ENCODE measurements around the gene KCNH1. TPM values are rescaled to one million over a fixed set of nuclear protein-coding genes. Genes with fewer than 3 reads are reported as not detected.

Gene KCNH1
- total RNA-seq, 1 experiment from 2014 or later = 0.17 TPM

DNA sequence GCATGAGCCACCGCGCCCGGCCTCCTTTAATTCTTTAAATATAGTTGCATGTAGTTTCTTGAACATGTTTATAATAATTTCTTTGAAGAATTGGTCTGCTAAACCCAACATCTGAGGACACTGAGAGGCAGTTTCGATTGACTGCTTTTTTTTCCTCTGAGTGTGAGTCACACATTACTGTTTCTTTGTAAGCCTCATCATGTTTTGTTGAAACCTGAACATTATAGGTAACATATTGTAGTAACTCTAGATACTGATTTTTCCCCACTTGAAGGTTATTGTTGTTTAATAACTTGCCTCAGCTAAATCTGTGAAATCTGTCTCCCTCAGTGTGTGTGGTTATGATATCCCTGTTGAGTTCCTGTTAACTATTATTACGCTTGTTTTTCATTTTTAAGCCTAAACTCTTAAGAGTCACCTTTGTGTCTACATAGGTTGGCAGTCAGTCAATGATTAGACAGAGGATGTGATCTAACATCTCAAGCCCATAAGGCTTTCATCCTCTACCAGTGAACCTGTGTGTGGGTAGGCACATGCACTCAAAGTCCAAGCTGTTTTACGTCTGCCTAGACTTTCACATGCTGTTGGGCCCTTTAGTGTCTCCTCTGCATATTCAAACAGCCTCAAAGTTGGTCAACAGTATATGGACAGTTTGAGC lies 155.5 kb downstream of the KCNH1 start (continued):
- TF ChIP-seq CBFB (CRISPR knock-in tag; IDR thresholded peaks at IDR 0.05; ENCODE audit: low read depth) (no peak), TEAD4 (CRISPR knock-in tag; IDR thresholded peaks at IDR 0.05) (no peak)
- TF ChIP-seq, protein P1, sequence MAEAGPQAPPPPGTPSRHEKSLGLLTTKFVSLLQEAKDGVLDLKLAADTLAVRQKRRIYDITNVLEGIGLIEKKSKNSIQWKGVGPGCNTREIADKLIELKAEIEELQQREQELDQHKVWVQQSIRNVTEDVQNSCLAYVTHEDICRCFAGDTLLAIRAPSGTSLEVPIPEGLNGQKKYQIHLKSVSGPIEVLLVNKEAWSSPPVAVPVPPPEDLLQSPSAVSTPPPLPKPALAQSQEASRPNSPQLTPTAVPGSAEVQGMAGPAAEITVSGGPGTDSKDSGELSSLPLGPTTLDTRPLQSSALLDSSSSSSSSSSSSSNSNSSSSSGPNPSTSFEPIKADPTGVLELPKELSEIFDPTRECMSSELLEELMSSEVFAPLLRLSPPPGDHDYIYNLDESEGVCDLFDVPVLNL (CRISPR knock-in tag; IDR thresholded peaks at IDR 0.05; ENCODE audit: borderline replicate concordance, low read depth) = no peak

DNA sequence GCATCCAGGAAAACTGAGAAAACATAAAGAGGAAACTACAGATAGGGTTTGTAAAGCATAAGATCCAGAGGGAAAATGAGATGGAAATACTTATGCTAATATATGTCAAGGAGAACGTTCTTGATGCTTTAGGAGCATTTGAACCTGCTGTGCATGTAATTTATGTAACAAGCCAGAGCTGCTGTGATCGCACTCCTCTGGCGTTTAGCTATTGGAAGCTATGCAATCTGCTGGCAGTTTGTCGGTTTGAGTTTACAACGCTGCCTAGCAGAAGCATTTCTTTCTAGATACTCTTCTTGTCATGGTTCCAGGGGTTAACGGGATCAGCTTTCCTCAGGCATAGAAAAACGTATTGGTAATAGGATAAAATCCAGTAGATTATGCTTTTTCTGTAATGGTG lies 182.7 kb downstream of the KCNH1 start:
- DNase-seq (ENCODE audit: low spot score) (no peak), ATAC-seq (peak; percentile 20; the same call in 1 of the 2 replicates)
- POLR2A ChIA-PET = no interaction called here
- no peak overlapping the region for H3K27ac Mint-ChIP-seq
- no peaks in the 10 kb centered on the region for H3K36me3 Mint-ChIP-seq
- CTCF ChIA-PET = interaction anchor here (0.9 to 2.6 kb wide), 2 partner anchors 98 to 183 kb away, joined by 3 to 15 read pairs; partner anchors contain the start of gene KCNH1
- no peaks in the 10 kb centered on the region for H3K4me1 Mint-ChIP-seq
- peaks cover 4% of the 10 kb centered on the region; the same call in 1 of the 2 replicates for H3K9me3 Mint-ChIP-seq
- no peaks in the 10 kb centered on the region; the same call in 1 of the 2 replicates for H3K27me3 Mint-ChIP-seq (ENCODE audit: low read depth)
- H3K4me3 Mint-ChIP-seq = no peak overlapping the region
- TF ChIP-seq JUN (CRISPR knock-in tag; IDR thresholded peaks at IDR 0.05) (no peak), ZNF423 (CRISPR knock-in tag; IDR thresholded peaks at IDR 0.05) (no peak), NFATC4 (CRISPR knock-in tag; IDR thresholded peaks at IDR 0.05) (no peak), ZNF121 (CRISPR knock-in tag; IDR thresholded peaks at IDR 0.05) (no peak), ESRRA (CRISPR knock-in tag; IDR thresholded peaks at IDR 0.05; ENCODE audit: borderline replicate concordance) (no peak), PRRX2 (CRISPR knock-in tag; IDR thresholded peaks at IDR 0.05) (no peak), ZNF396 (CRISPR knock-in tag; IDR thresholded peaks at IDR 0.05; ENCODE audit: borderline replicate concordance) (no peak), EMX1 (CRISPR knock-in tag; IDR thresholded peaks at IDR 0.05) (no peak)
- TF ChIP-seq, protein P2, sequence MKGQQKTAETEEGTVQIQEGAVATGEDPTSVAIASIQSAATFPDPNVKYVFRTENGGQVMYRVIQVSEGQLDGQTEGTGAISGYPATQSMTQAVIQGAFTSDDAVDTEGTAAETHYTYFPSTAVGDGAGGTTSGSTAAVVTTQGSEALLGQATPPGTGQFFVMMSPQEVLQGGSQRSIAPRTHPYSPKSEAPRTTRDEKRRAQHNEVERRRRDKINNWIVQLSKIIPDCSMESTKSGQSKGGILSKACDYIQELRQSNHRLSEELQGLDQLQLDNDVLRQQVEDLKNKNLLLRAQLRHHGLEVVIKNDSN (CRISPR knock-in tag; IDR thresholded peaks at IDR 0.05) = no peak
- TF ChIP-seq, protein P3, sequence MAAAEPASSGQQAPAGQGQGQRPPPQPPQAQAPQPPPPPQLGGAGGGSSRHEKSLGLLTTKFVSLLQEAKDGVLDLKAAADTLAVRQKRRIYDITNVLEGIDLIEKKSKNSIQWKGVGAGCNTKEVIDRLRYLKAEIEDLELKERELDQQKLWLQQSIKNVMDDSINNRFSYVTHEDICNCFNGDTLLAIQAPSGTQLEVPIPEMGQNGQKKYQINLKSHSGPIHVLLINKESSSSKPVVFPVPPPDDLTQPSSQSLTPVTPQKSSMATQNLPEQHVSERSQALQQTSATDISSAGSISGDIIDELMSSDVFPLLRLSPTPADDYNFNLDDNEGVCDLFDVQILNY (CRISPR knock-in tag; IDR thresholded peaks at IDR 0.05) = no peak
- TF ChIP-seq, protein P4, sequence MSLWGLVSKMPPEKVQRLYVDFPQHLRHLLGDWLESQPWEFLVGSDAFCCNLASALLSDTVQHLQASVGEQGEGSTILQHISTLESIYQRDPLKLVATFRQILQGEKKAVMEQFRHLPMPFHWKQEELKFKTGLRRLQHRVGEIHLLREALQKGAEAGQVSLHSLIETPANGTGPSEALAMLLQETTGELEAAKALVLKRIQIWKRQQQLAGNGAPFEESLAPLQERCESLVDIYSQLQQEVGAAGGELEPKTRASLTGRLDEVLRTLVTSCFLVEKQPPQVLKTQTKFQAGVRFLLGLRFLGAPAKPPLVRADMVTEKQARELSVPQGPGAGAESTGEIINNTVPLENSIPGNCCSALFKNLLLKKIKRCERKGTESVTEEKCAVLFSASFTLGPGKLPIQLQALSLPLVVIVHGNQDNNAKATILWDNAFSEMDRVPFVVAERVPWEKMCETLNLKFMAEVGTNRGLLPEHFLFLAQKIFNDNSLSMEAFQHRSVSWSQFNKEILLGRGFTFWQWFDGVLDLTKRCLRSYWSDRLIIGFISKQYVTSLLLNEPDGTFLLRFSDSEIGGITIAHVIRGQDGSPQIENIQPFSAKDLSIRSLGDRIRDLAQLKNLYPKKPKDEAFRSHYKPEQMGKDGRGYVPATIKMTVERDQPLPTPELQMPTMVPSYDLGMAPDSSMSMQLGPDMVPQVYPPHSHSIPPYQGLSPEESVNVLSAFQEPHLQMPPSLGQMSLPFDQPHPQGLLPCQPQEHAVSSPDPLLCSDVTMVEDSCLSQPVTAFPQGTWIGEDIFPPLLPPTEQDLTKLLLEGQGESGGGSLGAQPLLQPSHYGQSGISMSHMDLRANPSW (CRISPR knock-in tag; conservative IDR thresholded peaks at IDR 0.05; ENCODE audit: low read depth) = no peak
- TF ChIP-seq, protein P5, sequence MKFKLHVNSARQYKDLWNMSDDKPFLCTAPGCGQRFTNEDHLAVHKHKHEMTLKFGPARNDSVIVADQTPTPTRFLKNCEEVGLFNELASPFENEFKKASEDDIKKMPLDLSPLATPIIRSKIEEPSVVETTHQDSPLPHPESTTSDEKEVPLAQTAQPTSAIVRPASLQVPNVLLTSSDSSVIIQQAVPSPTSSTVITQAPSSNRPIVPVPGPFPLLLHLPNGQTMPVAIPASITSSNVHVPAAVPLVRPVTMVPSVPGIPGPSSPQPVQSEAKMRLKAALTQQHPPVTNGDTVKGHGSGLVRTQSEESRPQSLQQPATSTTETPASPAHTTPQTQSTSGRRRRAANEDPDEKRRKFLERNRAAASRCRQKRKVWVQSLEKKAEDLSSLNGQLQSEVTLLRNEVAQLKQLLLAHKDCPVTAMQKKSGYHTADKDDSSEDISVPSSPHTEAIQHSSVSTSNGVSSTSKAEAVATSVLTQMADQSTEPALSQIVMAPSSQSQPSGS (CRISPR knock-in tag; IDR thresholded peaks at IDR 0.05; ENCODE audit: borderline replicate concordance, low read depth) = no peak
- TF ChIP-seq, protein P6, sequence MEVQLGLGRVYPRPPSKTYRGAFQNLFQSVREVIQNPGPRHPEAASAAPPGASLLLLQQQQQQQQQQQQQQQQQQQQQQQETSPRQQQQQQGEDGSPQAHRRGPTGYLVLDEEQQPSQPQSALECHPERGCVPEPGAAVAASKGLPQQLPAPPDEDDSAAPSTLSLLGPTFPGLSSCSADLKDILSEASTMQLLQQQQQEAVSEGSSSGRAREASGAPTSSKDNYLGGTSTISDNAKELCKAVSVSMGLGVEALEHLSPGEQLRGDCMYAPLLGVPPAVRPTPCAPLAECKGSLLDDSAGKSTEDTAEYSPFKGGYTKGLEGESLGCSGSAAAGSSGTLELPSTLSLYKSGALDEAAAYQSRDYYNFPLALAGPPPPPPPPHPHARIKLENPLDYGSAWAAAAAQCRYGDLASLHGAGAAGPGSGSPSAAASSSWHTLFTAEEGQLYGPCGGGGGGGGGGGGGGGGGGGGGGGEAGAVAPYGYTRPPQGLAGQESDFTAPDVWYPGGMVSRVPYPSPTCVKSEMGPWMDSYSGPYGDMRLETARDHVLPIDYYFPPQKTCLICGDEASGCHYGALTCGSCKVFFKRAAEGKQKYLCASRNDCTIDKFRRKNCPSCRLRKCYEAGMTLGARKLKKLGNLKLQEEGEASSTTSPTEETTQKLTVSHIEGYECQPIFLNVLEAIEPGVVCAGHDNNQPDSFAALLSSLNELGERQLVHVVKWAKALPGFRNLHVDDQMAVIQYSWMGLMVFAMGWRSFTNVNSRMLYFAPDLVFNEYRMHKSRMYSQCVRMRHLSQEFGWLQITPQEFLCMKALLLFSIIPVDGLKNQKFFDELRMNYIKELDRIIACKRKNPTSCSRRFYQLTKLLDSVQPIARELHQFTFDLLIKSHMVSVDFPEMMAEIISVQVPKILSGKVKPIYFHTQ (CRISPR knock-in tag; IDR thresholded peaks at IDR 0.05) = no peak
- TF ChIP-seq, protein P7, sequence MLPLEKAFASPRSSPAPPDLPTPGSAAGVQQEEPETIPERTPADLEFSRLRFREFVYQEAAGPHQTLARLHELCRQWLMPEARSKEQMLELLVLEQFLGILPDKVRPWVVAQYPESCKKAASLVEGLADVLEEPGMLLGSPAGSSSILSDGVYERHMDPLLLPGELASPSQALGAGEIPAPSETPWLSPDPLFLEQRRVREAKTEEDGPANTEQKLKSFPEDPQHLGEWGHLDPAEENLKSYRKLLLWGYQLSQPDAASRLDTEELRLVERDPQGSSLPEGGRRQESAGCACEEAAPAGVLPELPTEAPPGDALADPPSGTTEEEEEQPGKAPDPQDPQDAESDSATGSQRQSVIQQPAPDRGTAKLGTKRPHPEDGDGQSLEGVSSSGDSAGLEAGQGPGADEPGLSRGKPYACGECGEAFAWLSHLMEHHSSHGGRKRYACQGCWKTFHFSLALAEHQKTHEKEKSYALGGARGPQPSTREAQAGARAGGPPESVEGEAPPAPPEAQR (CRISPR knock-in tag; IDR thresholded peaks at IDR 0.05) = no peak
- TF ChIP-seq, protein P8, sequence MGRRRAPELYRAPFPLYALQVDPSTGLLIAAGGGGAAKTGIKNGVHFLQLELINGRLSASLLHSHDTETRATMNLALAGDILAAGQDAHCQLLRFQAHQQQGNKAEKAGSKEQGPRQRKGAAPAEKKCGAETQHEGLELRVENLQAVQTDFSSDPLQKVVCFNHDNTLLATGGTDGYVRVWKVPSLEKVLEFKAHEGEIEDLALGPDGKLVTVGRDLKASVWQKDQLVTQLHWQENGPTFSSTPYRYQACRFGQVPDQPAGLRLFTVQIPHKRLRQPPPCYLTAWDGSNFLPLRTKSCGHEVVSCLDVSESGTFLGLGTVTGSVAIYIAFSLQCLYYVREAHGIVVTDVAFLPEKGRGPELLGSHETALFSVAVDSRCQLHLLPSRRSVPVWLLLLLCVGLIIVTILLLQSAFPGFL (CRISPR knock-in tag; IDR thresholded peaks at IDR 0.05; ENCODE audit: borderline replicate concordance) = no peak
